K562 (cell line): Measurements from ENCODE around the gene STEAP1B. TPM values are rescaled to one million over a fixed set of nuclear protein-coding genes. Genes with fewer than 3 reads are reported as not detected.

Experiments
- ARNT ChIP-seq, 2 experiments: fragments of 450-650 bp; IDR thresholded peaks; 2 replicates each; pipeline ENCODE4 v1.6.1; 2016; ENCODE audit warnings: mild to moderate bottlenecking in 1 of 2
- E2F3 ChIP-seq: fragments of 250-450 bp; sonication (Bioruptor Pico); IDR thresholded peaks from 2 replicates; pipeline ENCODE4 v1.4.0; 2020; ENCODE audit warnings: mild to moderate bottlenecking
- E2F6 ChIP-seq, 2 experiments: IDR thresholded peaks; 2 replicates each; pipeline ENCODE4 v1.6.1; 2011; ENCODE audit warnings: borderline replicate concordance in 1 of 2, control low read depth in 1 of 2, low read depth in 1 of 2, low read length in 1 of 2, mild to moderate bottlenecking in 1 of 2, mixed read lengths in 1 of 2, moderate library complexity in 1 of 2; ENCODE audit not compliant: insufficient read depth in 1 of 2, insufficient read length in 1 of 2, poor library complexity in 1 of 2, severe bottlenecking in 1 of 2; ENCODE audit errors: extremely low read depth in 1 of 2
- ETV1 ChIP-seq: fragments of 450-650 bp; conservative IDR thresholded peaks from 2 replicates; pipeline ENCODE4 v1.6.1; 2016; ENCODE audit warnings: missing genetic modification characterization, control low read depth, low read depth, missing compliant biosample characterization
- HDAC3 ChIP-seq: fragments of 450-650 bp; IDR thresholded peaks from 2 replicates; pipeline ENCODE4 v1.6.1; 2018; ENCODE audit warnings: borderline replicate concordance, mild to moderate bottlenecking, moderate library complexity; ENCODE audit not compliant: partially characterized antibody
- MLLT1 ChIP-seq, 2 experiments: fragments of 450-650 bp; IDR thresholded peaks; 2 replicates each; pipeline ENCODE4 v1.6.1; 2016
- NCOR1 ChIP-seq: fragments of 450-650 bp; IDR thresholded peaks from 2 replicates; pipeline ENCODE4 v1.6.1; 2016; ENCODE audit warnings: mild to moderate bottlenecking, moderate library complexity
- SMAD4 ChIP-seq: fragments of 250-450 bp; sonication (Bioruptor Pico); conservative IDR thresholded peaks from 2 replicates; pipeline ENCODE4 v1.8.0; 2021; ENCODE audit warnings: inconsistent platforms, mild to moderate bottlenecking, moderate library complexity
- WHSC1 ChIP-seq: IDR thresholded peaks from one replicate; pipeline ENCODE4 v1.6.1; 2012; ENCODE audit warnings: low read length, control low read depth, inconsistent platforms
- ZBTB40 ChIP-seq, 2 experiments: fragments of 450-650 bp in 1 of 2; sonication (generic) in 1 of 2; formaldehyde crosslinking in 1 of 2; IDR thresholded peaks; 2 replicates each; pipeline versions ENCODE4 v1.7.1 to v1.9.0; 2016 to 2022; ENCODE audit warnings: inconsistent platforms in 1 of 2, mild to moderate bottlenecking in 1 of 2, missing genetic modification reagents in 1 of 2
- ZNF23 ChIP-seq: fragments of 250-450 bp; sonication (Bioruptor Pico); IDR thresholded peaks from 2 replicates; pipeline ENCODE4 v1.4.0; 2020; ENCODE audit warnings: mild to moderate bottlenecking
- polyA plus RNA-seq, 8 experiments: library from polyadenylated mRNA; depleted of rRNA in 4 of 8; stranded (reverse) in 5 of 8; unstranded in 3 of 8; fragments of >200 nt; fragmentation: Nextera tagmentation in 2 of 8; fragmentation: Illumina TruSeq in 1 of 8; extraction: Ambion mirVana in 2 of 8; extraction: Trizol in 1 of 8; gene quantifications; 2 replicates each; pipeline versions ENCODE4 v1.2.1 to v1.2.3, GENCODE V29; 2011 to 2014; ENCODE audit warnings: inconsistent platforms in 1 of 8, missing spikeins in 1 of 8
- total RNA-seq, 7 experiments: library from RNA; depleted of rRNA in 6 of 7; stranded (reverse); fragments of >200 nt in 6 of 7; fragmentation: Illumina TruSeq in 2 of 7; extraction: Trizol in 2 of 7; gene quantifications; 2 replicates each; pipeline versions ENCODE4 v1.2.1 to v1.2.3, GENCODE V29; 2011 to 2021; ENCODE audit warnings: low replicate concordance in 1 of 7

Gene STEAP1B
- total and polyA plus RNA-seq, 9 of the 15 experiments (the other 6 are each of a cell fraction or from before 2014, with no cell fraction given): 20.0 to 38.5 (median 30.6) TPM

- TF ChIP-seq MLLT1 (IDR thresholded peaks at IDR 0.05) (peak in 1 of 2 experiments; percentile 75; a peak in 1 of 4 replicates), ETV1 (tag) (peak; percentile 61), SMAD4 (CRISPR knock-in tag) (peak; percentile 43; the same call in 1 of the 2 replicates), NCOR1 (peak; percentile 35; the same call in 1 of the 2 replicates), ZNF23 (no peak), E2F6 (IDR thresholded peaks at IDR 0.05; ENCODE audit: borderline replicate concordance in 1 of 2, extremely low read depth in 1 of 2, insufficient read depth in 1 of 2, insufficient read length in 1 of 2, low read depth in 1 of 2, low read length in 1 of 2, poor library complexity in 1 of 2, severe bottlenecking in 1 of 2) (peak; percentile 17 to 63), WHSC1 (no peak), ARNT (IDR thresholded peaks at IDR 0.05) (no peak), E2F3 (CRISPR knock-in tag) (no peak), HDAC3 (no peak), ZBTB40 (IDR thresholded peaks at IDR 0.05) (0 out of 2 replicates have a peak, but pooled peaks have one; percentile 23), ZBTB40 (CRISPR knock-in tag; IDR thresholded peaks at IDR 0.05) (no peak)
Observed at GRCh38 chr7:22443370-22444180, 56.4 kb downstream of the STEAP1B start (continued).
